Endothelial cell of umbilical vein (primary cell): ENCODE results near the gene PNPLA1. TPM values are rescaled to one million over a fixed set of nuclear protein-coding genes. Genes with fewer than 3 reads are reported as not detected.

Experiments
- BruUV-seq: library from RNA; stranded (reverse); fragments of 400-500 nt; replicated peaks from 2 replicates; lab custom pipeline; 2021; lab: Mats Ljungman, UMichigan
- CTCF ChIA-PET: fragments of 300-600, 350-600 bp; sonication (Branson Sonifier 250); formaldehyde crosslinking; loops from one replicate; lab custom pipeline; 2021; ENCODE audit warnings: antibody characterized with exemption, inconsistent platforms; lab: Charles Lee
- POLR2A ChIA-PET: fragments of 300-600, 350-600 bp; sonication (Branson Sonifier 250); formaldehyde crosslinking; loops from one replicate; lab custom pipeline; 2021; ENCODE audit warnings: antibody characterized with exemption, inconsistent platforms; lab: Charles Lee
- DNase-seq: peaks from one replicate; pipeline ENCODE4 v3.0.0-alpha.2; 2011; ENCODE audit warnings: low read depth, low spot score
- FAIRE-seq: peaks from 2 replicates; lab custom pipeline; 2011; peaks lifted over from hg19 to GRCh38; lab: Jason Lieb, UNC
- H2AFZ ChIP-seq: 2 replicates; pipeline ENCODE4 v1.6.0; 2012; ENCODE audit warnings: low read depth, low read length, control low read depth, inconsistent platforms
- H3K27ac ChIP-seq: 2 replicates; pipeline ENCODE4 v1.5.1; 2011; ENCODE audit warnings: low read depth, mild to moderate bottlenecking, control low read depth, low read length, moderate library complexity; ENCODE audit not compliant: insufficient read depth
- H3K27me3 ChIP-seq, 2 experiments: 2 replicates each; pipeline versions ENCODE4 v1.6.0 to v1.6.1; 2011; ENCODE audit warnings: low read length in 2 of 2, mixed read lengths in 1 of 2; ENCODE audit not compliant: control insufficient read depth in 2 of 2, insufficient read depth in 2 of 2
- H3K36me3 ChIP-seq, 2 experiments: 2 replicates in 1 of 2; 3 replicates in 1 of 2; pipeline ENCODE4 v1.5.1; 2011; ENCODE audit warnings: low read length in 2 of 2, mild to moderate bottlenecking in 1 of 2, moderate library complexity in 1 of 2; ENCODE audit not compliant: control insufficient read depth in 2 of 2, insufficient read depth in 2 of 2; ENCODE audit errors: extremely low read depth in 1 of 2
- H3K4me1 ChIP-seq: 3 replicates; pipeline ENCODE4 v1.5.1; 2011; ENCODE audit warnings: mild to moderate bottlenecking, low read length; ENCODE audit not compliant: control insufficient read depth, insufficient read depth; ENCODE audit errors: extremely low read depth
- H3K4me2 ChIP-seq: 2 replicates; pipeline ENCODE4 v1.6.1; 2011; ENCODE audit warnings: low read length, control low read depth, mixed read lengths; ENCODE audit not compliant: insufficient read depth
- H3K4me3 ChIP-seq, 3 experiments: fragments of 200-600 bp in 1 of 3; sonication (generic), shearing (Covaris generic) in 1 of 3; replicated peaks in 1 of 3; 2 replicates each; pipeline ENCODE4 v1.5.1; 2011 to 2016; ENCODE audit warnings: control low read depth in 3 of 3, low read length in 3 of 3, mild to moderate bottlenecking in 2 of 3, inconsistent platforms in 1 of 3, low read depth in 1 of 3, moderate library complexity in 1 of 3; ENCODE audit not compliant: insufficient read depth in 1 of 3
- H3K79me2 ChIP-seq: 2 replicates; pipeline ENCODE4 v1.6.0; 2012; ENCODE audit warnings: low read length, inconsistent platforms; ENCODE audit not compliant: control insufficient read depth, insufficient read depth
- H3K9ac ChIP-seq: replicated peaks from 2 replicates; pipeline ENCODE3; 2011; ENCODE audit warnings: low read length, control low read depth; ENCODE audit not compliant: insufficient read depth; ENCODE audit errors: extremely low read depth
- H3K9me1 ChIP-seq: replicated peaks from 3 replicates; pipeline ENCODE4 v1.6.0; 2011; ENCODE audit warnings: mild to moderate bottlenecking, low read length; ENCODE audit not compliant: control insufficient read depth, insufficient read depth; ENCODE audit errors: extremely low read depth
- H3K9me3 ChIP-seq: replicated peaks from 2 replicates; pipeline ENCODE4 v1.5.1; 2012; ENCODE audit warnings: low read length, inconsistent platforms; ENCODE audit not compliant: control insufficient read depth, insufficient read depth
- H4K20me1 ChIP-seq: replicated peaks from 2 replicates; pipeline ENCODE3; 2011; ENCODE audit warnings: mild to moderate bottlenecking, low read length; ENCODE audit not compliant: control insufficient read depth, insufficient read depth; ENCODE audit errors: extremely low read depth
- POLR2AphosphoS5 ChIP-seq: IDR thresholded peaks from 2 replicates; pipeline ENCODE4 v1.6.1; 2012; ENCODE audit warnings: low read depth, mild to moderate bottlenecking, control low read depth, low read length, moderate library complexity; ENCODE audit not compliant: insufficient read depth
- dilution Hi-C: fragments of 300-500 bp; cut with MboI; formaldehyde crosslinking; loops from one replicate; pipeline ENCODE4 v1.15.0; 2019; ENCODE audit warnings: low sequenced_read_pairs; ENCODE audit not compliant: extremely low pct_ligation_motif_present
- intact Hi-C: fragments of 100-400 bp; cut with micrococcal nuclease; formaldehyde crosslinking; loops from one replicate; pipeline ENCODE4 v1.10.0; 2022
- polyA plus RNA-seq, 4 experiments: library from polyadenylated mRNA; depleted of rRNA in 3 of 4; stranded (reverse) in 3 of 4; unstranded in 1 of 4; fragments of >200 nt; gene quantifications; 2 replicates each; pipeline versions ENCODE4 v1.2.1 to v1.2.3, GENCODE V29; 2011 to 2012; ENCODE audit warnings: missing spikeins in 1 of 4
- total RNA-seq: library from RNA; stranded (reverse); gene quantifications from 2 replicates; pipeline ENCODE4 v1.2.3, GENCODE V29; 2021

The PNPLA1 gene
- total and polyA plus RNA-seq, 2 donors (not counting 3 experiments of a cell fraction or from before 2014, with no cell fraction given): not detected

GRCh38 chr6:36357872-36358225 is 88.0 kb downstream of the PNPLA1 start:
- FAIRE-seq: no peak
- intact Hi-C loops: no loop called here
- ChIA-PET CTCF (interaction anchor here (0.8 to 12.9 kb wide), 4 partner anchors 12 to 218 kb away, joined by 4 to 373 read pairs (median 86); no protein-coding TSS in a partner anchor), POLR2A (no interaction called here)
- Histone ChIP-seq H3K36me3 (no peaks in the 10 kb centered on the region), H3K9me3 (no peaks in the 10 kb centered on the region), H3K27ac (no peak overlapping the region), H3K27me3 (peaks cover 0 to 5% of the 10 kb centered on the region in 2 experiments), H3K4me2 (no peak overlapping the region), H3K9ac (no peak overlapping the region), H3K79me2 (no peaks in the 10 kb centered on the region), H2AFZ (no peak overlapping the region), H3K9me1 (no peaks in the 10 kb centered on the region), H3K4me1 (peaks cover 9% of the 10 kb centered on the region), H3K4me3 (no peak overlapping the region), H4K20me1 (no peaks in the 10 kb centered on the region)
- DNase-seq: no peak
- BruUV-seq: no TSS peak
- dilution Hi-C loops: no loop called here
- TF ChIP-seq POLR2AphosphoS5: no peak

Other genes starting within 250 kb of the PNPLA1 start
- gene SLC26A8, start 245.4 kb upstream of the PNPLA1 start, total RNA-seq: not detected in 2 replicates
- gene SLC26A8, start 245.4 kb upstream of the PNPLA1 start, polyA plus RNA-seq: 0.01 and 0.08 TPM in 2 replicates
- 50.6 and 54.1 TPM in 2 replicates for gene MAPK14, start 242.3 kb upstream of the PNPLA1 start, total RNA-seq
- 26.6 and 33.3 TPM in 2 replicates for gene MAPK14, start 242.3 kb upstream of the PNPLA1 start, polyA plus RNA-seq
- 8.2 and 11.6 TPM in 2 replicates for gene MAPK13, start 139.5 kb upstream of the PNPLA1 start, total RNA-seq
- gene MAPK13, start 139.5 kb upstream of the PNPLA1 start, polyA plus RNA-seq: 7.0 and 9.0 TPM in 2 replicates
- gene BRPF3, start 73.3 kb upstream of the PNPLA1 start, total RNA-seq: 35.7 and 40.0 TPM in 2 replicates
- 25.3 and 30.5 TPM in 2 replicates for gene BRPF3, start 73.3 kb upstream of the PNPLA1 start, polyA plus RNA-seq
- gene BNIP5, start 66.8 kb downstream of the PNPLA1 start, total RNA-seq: not detected in 2 replicates
- gene BNIP5, start 66.8 kb downstream of the PNPLA1 start, polyA plus RNA-seq: not detected in 2 replicates
- 0.21 and 0.58 TPM in 2 replicates for gene ETV7, start 117.6 kb downstream of the PNPLA1 start, total RNA-seq
- 0.23 and 0.65 TPM in 2 replicates for gene ETV7, start 117.6 kb downstream of the PNPLA1 start, polyA plus RNA-seq
- not detected in 2 replicates for gene PXT1, start 172.8 kb downstream of the PNPLA1 start, total RNA-seq
- not detected in 2 replicates for gene PXT1, start 172.8 kb downstream of the PNPLA1 start, polyA plus RNA-seq
- gene KCTD20, start 172.9 kb downstream of the PNPLA1 start, total RNA-seq: 47.2 and 49.2 TPM in 2 replicates
- 20.6 and 26.2 TPM in 2 replicates for gene KCTD20, start 172.9 kb downstream of the PNPLA1 start, polyA plus RNA-seq